OCI-LY3 (cell line): ENCODE results near the gene CCDC178.
"Not testable (repeated sequence)": the region's sequence is repeated elsewhere in the genome, so short reads cannot be mapped to it uniquely, and the experiment has no call there.

Source experiments
- H2AFZ ChIP-seq: fragments of 200-600, 300-600 bp; shearing (Covaris generic); 2 replicates; pipeline ENCODE4 v1.6.0; 2014; ENCODE audit warnings: antibody characterized with exemption, low read depth, low read length
- H3K27ac ChIP-seq: fragments of 200-600, 300-600 bp; sonication (generic); 2 replicates; pipeline ENCODE4 v1.5.1; 2014; ENCODE audit warnings: mild to moderate bottlenecking, low read length, moderate library complexity, mixed read lengths
- H3K27me3 ChIP-seq: fragments of 200-600, 300-600 bp; sonication (generic); 2 replicates; pipeline ENCODE4 v1.6.1; 2014; ENCODE audit warnings: low read depth, low read length, mixed read lengths
- H3K36me3 ChIP-seq: fragments of 200-600, 300-600 bp; sonication (generic); replicated peaks from 2 replicates; pipeline ENCODE3; 2014; ENCODE audit warnings: low read depth, low read length, mixed read lengths
- H3K4me1 ChIP-seq: fragments of 300-600, 200-600 bp; sonication (generic); 2 replicates; pipeline ENCODE4 v1.6.1; 2014; ENCODE audit warnings: low read length, mixed read lengths
- H3K4me2 ChIP-seq: fragments of 200-600, 300-600 bp; sonication (generic); 2 replicates; pipeline ENCODE4 v1.6.1; 2014; ENCODE audit warnings: low read length, mixed read lengths
- H3K4me3 ChIP-seq: fragments of 300-600, 200-600 bp; sonication (generic); 2 replicates; pipeline ENCODE4 v1.5.1; 2014; ENCODE audit warnings: antibody characterized with exemption, mild to moderate bottlenecking, low read length, moderate library complexity
- H3K79me2 ChIP-seq: fragments of 300-600, 200-600 bp; shearing (Covaris generic); 2 replicates; pipeline ENCODE4 v1.6.1; 2014; ENCODE audit warnings: mild to moderate bottlenecking, low read length, mixed read lengths
- H3K9ac ChIP-seq: fragments of 300-600, 200-600 bp; shearing (Covaris generic); 2 replicates; pipeline ENCODE4 v1.6.0; 2014; ENCODE audit warnings: mild to moderate bottlenecking, low read length, moderate library complexity
- H3K9me3 ChIP-seq: fragments of 200-600, 300-600 bp; shearing (Covaris generic); 2 replicates; pipeline ENCODE4 v1.6.1; 2014; ENCODE audit warnings: low read length, mixed read lengths; ENCODE audit not compliant: insufficient read depth
- H4K20me1 ChIP-seq: fragments of 200-600, 300-600 bp; sonication (generic); 2 replicates; pipeline ENCODE4 v1.6.1; 2016; ENCODE audit warnings: low read length, mixed read lengths; ENCODE audit not compliant: insufficient read depth
- EZH2phosphoT487 ChIP-seq: fragments of 200-600 bp; shearing (Covaris generic); IDR thresholded peaks from 2 replicates; pipeline ENCODE4 v1.6.1; 2018; ENCODE audit warnings: antibody characterized with exemption, mixed run types, low read depth
- TF ChIP-seq, protein P1 (sequence below): fragments of 200-600, 300-600 bp; sonication (generic); IDR thresholded peaks from 2 replicates; pipeline ENCODE4 v1.5.1; 2014; ENCODE audit warnings: antibody characterized with exemption, low read length, low read depth

The CCDC178 gene

GRCh38 chr18:33156906-33157470, 283.5 kb downstream of the CCDC178 start:
- H3K36me3 ChIP-seq = no peaks in the 10 kb centered on the region
- H3K4me1 ChIP-seq = no peaks in the 10 kb centered on the region
- H3K27me3 ChIP-seq = no peaks in the 10 kb centered on the region; the same call in 1 of the 2 replicates
- TF ChIP-seq EZH2phosphoT487 = no peak
- TF ChIP-seq, protein P1, sequence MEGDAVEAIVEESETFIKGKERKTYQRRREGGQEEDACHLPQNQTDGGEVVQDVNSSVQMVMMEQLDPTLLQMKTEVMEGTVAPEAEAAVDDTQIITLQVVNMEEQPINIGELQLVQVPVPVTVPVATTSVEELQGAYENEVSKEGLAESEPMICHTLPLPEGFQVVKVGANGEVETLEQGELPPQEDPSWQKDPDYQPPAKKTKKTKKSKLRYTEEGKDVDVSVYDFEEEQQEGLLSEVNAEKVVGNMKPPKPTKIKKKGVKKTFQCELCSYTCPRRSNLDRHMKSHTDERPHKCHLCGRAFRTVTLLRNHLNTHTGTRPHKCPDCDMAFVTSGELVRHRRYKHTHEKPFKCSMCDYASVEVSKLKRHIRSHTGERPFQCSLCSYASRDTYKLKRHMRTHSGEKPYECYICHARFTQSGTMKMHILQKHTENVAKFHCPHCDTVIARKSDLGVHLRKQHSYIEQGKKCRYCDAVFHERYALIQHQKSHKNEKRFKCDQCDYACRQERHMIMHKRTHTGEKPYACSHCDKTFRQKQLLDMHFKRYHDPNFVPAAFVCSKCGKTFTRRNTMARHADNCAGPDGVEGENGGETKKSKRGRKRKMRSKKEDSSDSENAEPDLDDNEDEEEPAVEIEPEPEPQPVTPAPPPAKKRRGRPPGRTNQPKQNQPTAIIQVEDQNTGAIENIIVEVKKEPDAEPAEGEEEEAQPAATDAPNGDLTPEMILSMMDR = no peak
- H3K27ac ChIP-seq = no peak overlapping the region
- no peak overlapping the region for H3K4me2 ChIP-seq
- no peak overlapping the region for H3K4me3 ChIP-seq
- H4K20me1 ChIP-seq = no peaks in the 10 kb centered on the region
- H3K9me3 ChIP-seq = no peaks in the 10 kb centered on the region
- H2AFZ ChIP-seq = no peak overlapping the region
- no peaks in the 10 kb centered on the region for H3K79me2 ChIP-seq
- no peak overlapping the region for H3K9ac ChIP-seq

- TF ChIP-seq, protein P1 = no peak
- TF ChIP-seq EZH2phosphoT487 = no peak
- H2AFZ ChIP-seq = no peak overlapping the region
- H3K36me3 ChIP-seq = no peaks in the 10 kb centered on the region
- no peaks in the 10 kb centered on the region for H3K4me1 ChIP-seq
- H4K20me1 ChIP-seq = no peaks in the 10 kb centered on the region
- no peak overlapping the region for H3K4me3 ChIP-seq
- no peak overlapping the region for H3K9ac ChIP-seq
- no peak overlapping the region for H3K27ac ChIP-seq
- no peak overlapping the region for H3K4me2 ChIP-seq
- H3K9me3 ChIP-seq = no peaks in the 10 kb centered on the region
- no peaks in the 10 kb centered on the region for H3K27me3 ChIP-seq
- H3K79me2 ChIP-seq = no peaks in the 10 kb centered on the region
These were observed 286.5 kb downstream of the CCDC178 start for GRCh38 chr18:33154049-33154448.

GRCh38 chr18:33152376-33152775, 288.1 kb downstream of the CCDC178 start:
- Histone ChIP-seq H3K79me2 (no peaks in the 10 kb centered on the region), H3K4me3 (no peak overlapping the region), H3K36me3 (no peaks in the 10 kb centered on the region), H3K27me3 (no peaks in the 10 kb centered on the region), H3K9me3 (no peaks in the 10 kb centered on the region), H3K9ac (no peak overlapping the region), H3K4me1 (no peaks in the 10 kb centered on the region), H3K4me2 (no peak overlapping the region), H3K27ac (no peak overlapping the region), H4K20me1 (no peaks in the 10 kb centered on the region), H2AFZ (peak overlapping the region; percentile 75)
- TF ChIP-seq, protein P1 = no peak
- no peak for TF ChIP-seq EZH2phosphoT487

- not testable (repeated sequence) for H3K9ac ChIP-seq, H4K20me1 ChIP-seq, H3K79me2 ChIP-seq, H3K27ac ChIP-seq, H3K4me1 ChIP-seq, H3K27me3 ChIP-seq, H3K4me2 ChIP-seq, H2AFZ ChIP-seq, H3K36me3 ChIP-seq, H3K9me3 ChIP-seq, H3K4me3 ChIP-seq
These were observed 292.7 kb downstream of the CCDC178 start for GRCh38 chr18:33147811-33148210.

GRCh38 chr18:33146014-33146413, 294.5 kb downstream of the CCDC178 start:
- TF ChIP-seq EZH2phosphoT487 = no peak
- TF ChIP-seq, protein P1 = no peak
- Histone ChIP-seq H3K27me3 (no peaks in the 10 kb centered on the region), H3K4me1 (no peaks in the 10 kb centered on the region), H3K4me3 (no peak overlapping the region), H3K9ac (no peak overlapping the region), H3K9me3 (no peaks in the 10 kb centered on the region), H4K20me1 (no peaks in the 10 kb centered on the region), H3K79me2 (no peaks in the 10 kb centered on the region), H3K36me3 (no peaks in the 10 kb centered on the region), H3K4me2 (no peak overlapping the region), H2AFZ (no peak overlapping the region), H3K27ac (no peak overlapping the region)
